HG02981 (cell line): Measurements from ENCODE around the gene ENO4.

Experiments
- ATAC-seq: cut with Tn5 transposase; IDR thresholded peaks from one replicate; pipeline ENCODE4 v1.9.1; 2021; ENCODE audit warnings: mild to moderate bottlenecking, moderate library complexity; ENCODE audit not compliant: unreplicated experiment

The ENO4 gene

DNA sequence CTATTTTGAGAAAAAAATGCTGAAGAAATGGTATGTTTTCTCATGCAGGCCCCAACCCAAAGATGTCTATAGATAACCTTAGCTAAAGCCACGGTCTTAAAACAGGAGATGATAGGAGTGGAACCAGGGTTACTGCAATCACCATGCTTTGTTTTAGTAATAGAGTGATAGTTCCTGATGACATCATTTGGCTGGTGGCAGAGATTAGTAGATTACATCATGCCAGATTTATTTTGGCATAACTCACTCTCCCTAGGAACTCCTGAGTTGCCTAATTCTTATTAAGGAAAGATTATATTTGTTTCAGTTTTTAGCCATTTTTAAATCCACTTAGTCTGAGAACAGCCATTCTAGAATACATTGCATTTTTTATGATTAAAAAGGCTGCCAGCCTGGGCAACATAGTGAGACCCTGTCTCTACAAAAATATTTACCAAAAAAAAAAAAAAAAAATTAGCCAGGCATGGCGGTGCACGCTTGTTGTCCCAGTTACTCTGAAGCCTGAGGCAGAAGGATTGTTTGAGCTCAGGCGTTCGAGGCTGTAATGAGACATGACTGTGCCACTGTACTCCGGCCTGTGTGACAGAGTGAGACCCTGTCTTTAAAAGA lies 17.8 kb downstream of the ENO4 start:
- ATAC-seq, result no peak

DNA sequence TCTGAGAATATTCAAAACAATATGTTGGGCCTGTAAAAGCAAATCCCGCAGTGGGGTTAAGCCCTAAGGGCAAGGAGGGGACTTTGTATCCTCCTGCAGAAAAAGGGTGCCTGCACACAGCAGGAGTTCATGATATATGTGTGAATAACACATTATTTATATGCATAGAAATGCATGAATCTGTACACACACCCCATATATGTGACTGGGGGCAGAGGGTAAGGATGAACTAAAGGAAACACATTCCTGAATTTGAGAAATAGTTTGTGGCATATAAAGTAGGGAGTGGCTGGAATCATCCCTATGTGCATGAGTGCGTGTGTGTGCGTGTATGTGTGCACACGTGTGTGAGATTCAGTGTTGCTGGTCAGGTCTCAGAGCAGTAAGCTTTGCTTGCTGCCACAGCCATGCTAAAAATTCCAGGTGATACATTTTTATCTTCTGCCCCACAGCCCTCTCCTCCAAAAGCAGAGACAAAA lies 18.9 kb downstream of the ENO4 start:
- ATAC-seq, result no peak

DNA sequence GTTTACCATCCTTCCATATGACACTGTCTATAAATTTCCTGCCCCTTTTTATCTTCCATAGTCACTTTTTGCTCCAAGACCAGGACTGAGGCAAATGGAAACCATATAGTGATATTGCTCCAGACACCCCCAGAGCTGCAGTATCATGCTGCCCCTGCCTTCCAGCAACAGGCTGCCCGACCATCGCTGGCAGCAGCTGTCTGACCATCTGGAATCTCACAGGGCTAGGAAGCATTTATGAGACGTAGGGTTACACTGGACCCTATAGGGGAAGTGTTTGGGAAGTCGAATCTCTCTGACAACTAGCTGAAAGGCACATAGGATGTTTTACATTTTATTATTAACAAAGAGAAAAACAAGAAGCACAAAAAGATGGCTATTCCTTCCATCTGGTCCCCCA lies 19.4 kb downstream of the ENO4 start:
- ATAC-seq, result no peak

DNA sequence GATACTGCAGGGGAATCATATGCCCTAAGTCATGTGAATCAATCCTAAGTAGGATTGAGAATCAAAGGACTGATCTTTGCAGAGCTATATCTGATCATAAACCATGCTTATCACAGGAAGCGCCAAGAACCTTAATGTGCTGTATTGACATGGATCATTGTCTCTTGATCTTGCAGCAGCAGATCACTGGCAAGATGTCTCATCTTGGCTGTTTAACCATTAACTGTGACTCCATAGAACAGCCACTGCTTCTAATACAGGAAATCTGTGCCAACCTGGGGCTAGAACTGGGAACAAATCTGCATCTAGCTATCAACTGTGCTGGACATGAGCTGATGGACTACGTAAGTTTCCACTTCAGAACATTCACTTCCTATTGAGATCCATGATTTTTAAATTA lies 21.6 kb downstream of the ENO4 start:
- ATAC-seq, result no peak

DNA sequence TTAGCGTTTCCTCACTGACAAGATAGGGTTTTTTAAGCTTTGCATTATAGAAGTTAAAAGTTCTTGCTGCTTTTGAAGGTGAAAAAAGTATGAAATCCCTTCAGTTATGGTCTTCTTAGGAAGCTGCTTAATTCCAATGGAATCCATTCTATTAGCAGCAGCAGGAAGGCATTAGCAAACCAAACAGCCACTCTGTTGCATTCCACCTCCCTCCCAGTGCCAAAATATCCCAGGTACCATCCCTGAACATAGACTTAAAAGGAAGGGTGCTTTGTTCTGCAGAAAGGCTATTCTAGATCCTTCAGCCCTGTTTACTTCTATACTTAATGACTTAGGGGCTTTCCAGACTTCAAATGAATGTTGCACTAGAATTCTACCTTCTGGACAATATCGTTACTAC lies 23.8 kb downstream of the ENO4 start:
- ATAC-seq, result no peak

DNA sequence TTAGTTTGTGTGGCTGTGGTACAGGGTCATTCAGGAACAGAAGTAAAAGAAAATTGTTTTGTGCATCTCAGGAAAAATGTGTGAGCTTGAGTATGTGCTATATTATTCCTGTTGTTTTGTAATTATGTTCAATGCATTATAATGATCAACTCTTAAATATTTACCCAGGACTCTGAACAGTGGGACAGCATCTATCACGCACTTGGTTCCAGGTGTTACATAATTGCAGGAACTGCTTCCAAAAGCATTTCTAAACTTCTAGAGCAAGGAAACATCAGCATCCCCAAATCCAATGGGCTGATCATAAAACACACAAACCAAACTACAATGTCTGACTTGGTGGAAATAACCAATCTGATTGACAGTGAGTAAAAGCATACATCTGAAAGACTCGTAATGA lies 26.6 kb downstream of the ENO4 start:
- no peak for ATAC-seq

DNA sequence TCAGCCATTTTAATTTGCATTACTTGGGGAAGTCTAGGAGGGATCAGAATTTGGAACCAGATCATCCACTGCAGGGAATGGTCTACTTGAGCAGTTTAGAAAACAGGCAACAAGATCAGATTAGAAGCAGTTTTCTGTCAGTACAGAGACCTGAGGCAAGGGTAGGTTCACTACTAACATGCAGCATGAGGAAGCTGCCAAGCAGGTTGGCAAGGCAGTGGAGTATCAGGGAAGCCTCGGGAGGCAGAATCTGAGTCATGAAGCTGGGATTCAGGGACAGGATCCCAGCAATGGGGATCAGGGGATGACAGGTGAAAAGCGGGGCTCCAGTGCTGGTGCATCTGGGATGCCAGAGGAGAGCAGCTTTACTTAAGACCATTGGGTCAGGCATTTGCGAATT lies 28.1 kb downstream of the ENO4 start:
- ATAC-seq, result no peak

DNA sequence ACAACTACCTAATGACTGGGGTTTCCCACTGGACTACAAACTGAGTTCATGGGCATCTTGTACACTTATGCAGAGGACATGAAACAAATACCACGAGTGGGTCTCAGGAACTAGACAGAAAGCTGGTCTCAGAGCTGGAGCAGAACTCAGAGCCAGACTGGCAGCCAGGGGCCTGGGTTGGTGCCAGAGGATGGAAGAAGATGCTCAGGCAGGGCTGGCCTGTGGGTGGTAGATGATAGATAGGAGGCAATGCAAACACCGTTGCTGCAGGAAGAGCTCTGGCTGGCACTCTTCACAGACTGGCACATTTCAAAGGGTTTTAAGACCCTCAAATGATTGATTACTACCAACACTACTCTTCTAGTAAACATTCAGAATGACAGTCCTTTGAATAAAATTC lies 28.8 kb downstream of the ENO4 start:
- ATAC-seq, result no peak

DNA sequence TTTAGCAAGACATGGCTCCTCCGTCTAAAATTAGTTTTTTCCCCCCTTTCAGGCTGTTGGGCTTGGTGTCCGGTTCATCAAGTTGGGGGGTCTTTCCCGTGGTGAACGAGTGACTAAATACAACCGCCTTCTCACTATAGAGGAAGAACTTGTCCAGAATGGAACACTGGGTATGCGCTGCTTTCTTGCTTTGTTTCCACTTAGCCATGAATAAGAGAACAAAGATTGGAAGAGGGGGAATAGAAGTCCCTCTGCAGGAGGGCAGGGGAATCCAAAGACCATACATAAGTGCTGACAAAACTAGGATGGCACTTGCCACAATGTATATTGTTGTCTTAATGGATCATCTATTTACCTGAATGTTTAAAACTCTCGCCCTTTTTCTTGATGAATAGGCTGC lies 30.5 kb downstream of the ENO4 start:
- ATAC-seq, result no peak

DNA sequence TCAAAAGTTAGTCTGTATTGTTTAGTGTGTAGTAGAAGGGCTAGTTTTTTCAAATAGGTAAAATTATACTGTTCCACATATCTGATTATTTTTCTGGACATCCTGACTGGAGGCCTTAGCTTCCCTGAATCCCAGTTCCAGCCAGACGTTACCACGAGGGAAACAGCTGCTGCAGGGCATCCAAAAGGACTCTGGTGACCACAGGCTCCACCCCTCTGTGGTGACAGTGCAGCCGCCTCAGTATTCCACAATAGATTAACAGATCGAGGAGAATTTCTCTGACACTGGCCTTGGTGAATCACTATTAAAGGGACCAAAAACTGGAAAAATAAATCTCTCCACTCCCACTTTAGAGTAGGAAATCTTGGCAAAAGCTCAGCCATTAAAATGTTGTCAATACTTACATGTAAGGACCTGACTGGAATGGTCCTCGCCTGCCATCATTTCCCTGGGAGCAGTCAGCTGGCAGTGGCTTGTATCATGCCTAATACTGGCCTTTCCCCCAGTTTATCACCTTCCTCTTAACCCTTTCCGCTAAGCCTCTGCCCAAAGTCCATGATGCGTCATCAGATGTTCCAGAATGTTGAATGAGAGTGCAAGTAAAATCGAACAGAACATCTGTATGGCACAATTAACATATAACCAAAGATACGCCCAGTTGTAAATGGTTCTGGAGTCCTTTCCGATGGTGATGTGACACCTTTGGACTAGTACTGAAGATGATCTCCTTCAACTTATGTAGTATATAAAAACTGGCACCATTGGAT lies 31.6 kb downstream of the ENO4 start:
- ATAC-seq, result no peak

DNA sequence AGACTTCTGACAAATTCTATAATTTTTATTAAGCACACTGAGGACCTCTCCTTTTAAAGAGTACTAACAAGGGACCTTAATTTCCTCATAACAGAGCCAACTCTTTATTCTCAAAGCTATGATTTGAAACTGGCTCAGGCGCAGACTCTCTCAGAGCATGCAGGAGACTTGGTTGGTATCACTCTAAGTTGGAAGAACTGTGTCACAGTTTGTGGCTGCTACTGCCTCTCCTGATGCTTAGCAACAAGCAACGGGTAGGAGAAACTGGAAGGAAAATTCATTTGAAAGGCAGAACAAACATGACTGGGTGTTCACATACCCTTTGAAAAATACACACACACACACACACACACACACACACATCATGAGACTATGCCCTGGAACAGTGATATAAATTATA lies 33.3 kb downstream of the ENO4 start:
- no peak for ATAC-seq

DNA sequence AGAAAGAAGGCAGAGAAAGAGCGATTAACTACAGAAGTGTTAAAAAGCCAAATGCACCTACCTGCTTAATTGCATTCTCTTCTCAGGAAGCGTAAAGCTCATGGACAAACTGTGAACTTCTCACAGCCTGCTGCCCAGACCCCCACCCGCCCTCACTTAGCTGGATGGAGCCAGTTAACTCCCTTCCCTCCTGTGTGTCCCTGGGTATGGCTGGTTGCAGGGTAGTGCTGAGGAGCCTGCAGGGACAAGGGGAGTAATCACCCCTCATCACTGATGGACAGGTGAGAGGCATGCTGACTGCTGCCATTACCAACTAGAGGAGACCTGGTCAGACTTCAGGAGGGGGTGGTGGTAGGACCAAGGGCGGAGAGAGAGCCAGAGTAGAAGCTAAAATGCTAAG lies 37.5 kb downstream of the ENO4 start:
- no peak for ATAC-seq

DNA sequence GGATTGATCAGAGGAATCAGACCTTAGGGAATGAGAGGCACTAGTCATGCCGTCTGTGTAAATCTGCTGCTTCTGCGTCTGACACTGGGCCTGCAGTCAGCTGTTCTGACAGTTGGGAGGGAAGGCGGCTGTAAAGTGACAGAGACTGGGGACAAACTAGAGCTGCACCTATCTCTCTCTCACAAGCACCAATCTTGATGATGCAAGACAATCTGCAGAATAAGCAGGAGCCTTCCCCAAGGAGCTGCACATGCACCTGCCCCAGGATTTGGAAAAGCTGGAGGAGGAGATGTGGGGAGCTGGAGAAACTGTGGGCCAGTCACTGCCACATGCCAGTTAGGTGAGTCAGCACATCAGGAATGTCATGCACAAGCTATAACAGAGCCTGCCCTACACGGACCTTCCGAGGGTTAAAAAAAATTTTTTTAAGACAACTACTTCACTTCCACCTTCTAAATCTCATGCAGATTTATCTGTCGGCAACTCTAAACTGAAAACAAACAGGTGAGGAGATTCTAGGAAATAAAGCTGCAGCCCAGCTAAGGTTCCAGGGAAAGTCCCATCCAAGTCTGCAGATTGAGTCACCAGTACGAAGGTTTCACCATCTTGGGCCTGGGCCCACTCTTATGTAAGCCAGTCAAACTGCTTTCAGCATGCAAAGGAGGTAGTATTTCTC lies 39.2 kb downstream of the ENO4 start:
- no peak for ATAC-seq

DNA sequence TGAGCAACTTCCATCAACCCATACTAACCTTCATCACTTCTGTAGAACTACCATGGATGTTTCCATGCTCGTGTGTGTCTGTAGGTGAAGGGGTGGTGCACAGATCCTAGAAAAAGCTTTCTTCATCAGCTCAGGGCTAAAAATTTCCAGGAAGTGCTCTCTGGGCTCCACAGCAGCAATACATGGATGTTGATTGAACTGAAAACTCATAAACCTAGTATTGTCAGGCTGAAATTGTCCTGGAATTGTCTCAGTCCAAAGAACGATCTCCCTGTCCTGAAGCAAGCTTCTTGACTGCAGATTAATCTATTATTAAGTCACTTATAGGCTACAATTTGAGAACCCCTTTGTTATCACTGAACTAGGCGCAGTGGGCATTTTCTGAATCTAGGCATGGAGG lies 39.8 kb downstream of the ENO4 start:
- ATAC-seq, result no peak

DNA sequence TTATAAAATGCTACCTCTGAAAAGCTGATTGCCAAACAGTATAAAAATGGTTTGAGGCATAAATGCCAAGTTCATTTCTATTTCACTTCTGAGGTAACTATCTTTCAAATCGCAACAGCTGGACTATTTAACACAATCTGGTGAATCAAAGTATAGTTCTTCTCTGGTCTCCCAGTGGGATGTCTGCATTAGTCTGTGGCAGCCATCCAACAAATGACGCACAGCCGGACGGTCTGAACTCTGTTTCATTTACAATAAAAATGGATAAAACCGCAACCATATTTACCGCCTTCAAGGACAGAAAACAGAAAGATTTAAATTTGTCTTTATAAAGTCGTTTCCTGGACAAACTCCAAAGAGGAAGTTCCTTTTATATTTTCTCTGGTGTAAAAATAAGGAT lies 41.9 kb downstream of the ENO4 start:
- ATAC-seq, result no peak

DNA sequence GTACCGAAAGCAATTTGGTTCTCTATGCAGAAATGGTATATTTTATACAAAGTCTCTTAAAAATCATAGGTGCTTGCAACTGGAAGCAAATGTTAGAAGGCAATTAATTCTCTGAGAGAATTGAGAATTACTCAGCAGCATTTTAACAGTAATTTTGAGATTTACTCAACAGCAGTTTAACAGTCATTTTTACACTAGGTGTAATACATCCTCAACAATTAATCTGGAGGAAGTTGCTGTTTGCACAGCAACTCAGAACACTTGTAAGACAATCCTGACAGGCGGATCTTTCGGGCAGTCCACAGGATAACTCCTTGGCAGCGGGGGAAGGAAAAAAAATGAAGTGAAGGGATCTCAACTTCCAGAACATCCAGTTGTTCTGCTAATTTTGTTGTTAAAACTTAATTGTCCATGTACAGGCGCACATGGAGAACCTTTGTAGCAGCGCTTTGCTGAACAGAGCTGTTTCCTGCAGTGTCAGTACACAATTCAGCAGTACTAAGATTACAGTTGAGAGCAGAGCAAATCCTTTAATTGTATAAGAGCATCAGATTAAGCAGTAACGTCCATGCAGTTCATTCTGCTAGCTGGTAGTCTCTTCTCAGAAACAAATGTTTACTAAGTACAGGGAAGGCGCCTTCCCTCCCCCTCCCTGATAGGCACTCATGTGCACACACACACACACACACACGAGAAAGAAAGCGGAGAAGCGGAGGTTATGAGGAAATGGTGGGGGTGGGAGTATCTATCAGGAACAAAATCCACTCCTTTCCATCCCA lies 43.8 kb downstream of the ENO4 start:
- ATAC-seq, result no peak

DNA sequence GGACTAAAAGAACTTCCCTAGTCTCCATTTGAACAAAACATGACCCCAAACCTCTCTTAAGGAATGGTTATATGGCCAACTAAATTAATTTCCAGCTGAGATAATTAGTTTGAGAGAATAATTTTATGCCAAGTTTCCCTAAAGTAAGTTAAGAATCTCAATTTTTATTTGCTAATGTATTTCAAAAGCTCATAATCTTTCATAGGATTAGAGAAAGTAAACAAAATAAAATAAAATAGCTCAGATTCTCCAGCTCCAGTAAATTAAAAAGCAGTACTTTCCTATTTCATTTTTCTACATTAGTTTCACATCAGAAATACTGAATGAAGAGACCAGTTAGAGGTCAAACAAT lies 44.4 kb downstream of the ENO4 start:
- ATAC-seq, result no peak

DNA sequence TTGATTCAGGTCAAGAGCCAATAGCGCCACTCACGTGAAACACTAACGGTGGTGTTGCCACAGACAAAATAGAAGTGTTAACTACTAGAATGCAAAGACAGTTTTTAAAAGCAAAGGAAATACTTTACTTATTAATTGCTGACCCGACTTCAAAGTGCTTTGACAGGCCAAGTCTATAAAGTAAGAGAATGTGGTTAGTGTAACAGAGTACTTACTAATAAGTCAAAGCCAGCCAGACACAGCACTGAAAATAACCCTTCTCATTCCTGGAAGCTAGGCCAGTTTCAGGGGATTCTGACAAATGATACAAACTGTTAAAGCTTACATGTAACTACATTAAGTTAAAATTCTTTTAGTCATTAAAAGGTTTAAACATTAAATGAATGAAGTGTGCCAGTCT lies 50.3 kb downstream of the ENO4 start:
- no peak for ATAC-seq

DNA sequence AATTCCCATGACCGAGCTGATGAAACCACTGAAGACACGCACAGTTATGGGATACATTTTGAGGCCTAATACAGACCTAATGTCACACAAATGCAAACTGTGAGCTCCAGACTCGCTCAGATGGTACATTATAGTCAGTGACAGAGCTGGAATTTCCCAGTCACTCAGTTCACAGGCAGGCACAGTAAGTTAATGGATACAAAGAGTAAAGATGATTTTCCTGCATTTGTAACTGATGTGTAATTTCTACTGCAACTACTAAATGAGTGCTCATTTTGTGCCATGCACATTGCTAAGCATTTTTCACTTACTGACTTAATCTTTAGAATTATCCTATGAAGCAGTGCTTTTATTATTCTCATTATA lies 56.5 kb downstream of the ENO4 start:
- no peak for ATAC-seq

DNA sequence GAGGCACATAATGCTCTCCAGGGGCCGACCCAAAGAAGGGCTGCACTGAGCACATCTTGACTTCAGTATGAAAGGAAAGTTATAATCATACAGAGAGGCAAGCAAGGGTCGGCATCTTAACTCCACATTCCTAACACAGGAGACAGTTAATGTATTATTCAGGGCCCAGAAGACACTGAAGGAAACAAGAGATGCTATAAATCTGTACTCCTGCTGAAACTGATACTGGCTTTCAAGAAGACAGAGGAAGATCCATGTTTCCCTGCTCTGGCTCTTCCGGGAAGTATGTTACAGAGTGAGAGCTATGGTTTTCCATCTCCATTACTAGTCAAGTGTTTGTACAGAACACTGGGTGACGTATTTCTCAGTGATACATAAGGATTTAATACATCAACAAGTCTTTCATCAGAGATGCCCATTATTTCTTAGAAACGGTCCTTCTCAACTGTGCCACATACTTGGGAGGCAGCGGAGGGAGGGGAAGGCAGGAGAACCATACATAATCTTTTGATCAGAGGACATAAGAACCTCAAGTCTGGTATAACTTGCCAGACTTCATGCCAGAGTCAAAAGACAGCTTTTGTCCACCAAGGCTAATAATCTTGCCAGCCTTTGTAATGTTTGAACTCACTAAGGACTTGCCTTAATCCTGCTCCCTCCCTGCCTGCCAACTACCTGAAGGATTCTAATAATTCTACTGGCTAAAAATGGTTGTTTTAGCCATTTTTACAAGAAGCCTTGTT lies 58.1 kb downstream of the ENO4 start:
- ATAC-seq, result no peak

DNA sequence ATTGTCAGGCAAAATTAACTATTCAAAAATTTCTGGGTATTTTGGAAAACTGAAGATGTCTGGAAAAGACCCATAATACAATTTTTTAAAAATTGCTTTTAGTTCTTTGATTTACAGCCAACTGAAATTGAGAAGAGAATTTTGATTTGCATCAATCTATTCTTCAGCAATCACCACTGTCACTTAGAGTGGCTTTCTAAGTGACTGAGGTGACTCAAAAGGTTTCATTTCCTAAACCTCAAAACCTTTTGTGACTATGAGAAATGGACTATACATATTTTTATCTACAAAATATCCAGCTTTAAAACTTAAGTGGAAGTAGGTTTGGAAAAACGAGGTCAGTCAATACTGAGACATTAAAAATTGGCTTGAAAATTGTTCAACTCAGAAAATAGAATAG lies 60.0 kb downstream of the ENO4 start:
- no peak for ATAC-seq
